GM23338 (cell line): Measurements from ENCODE around the gene DAAM1.

Source experiments
- CREB1 ChIP-seq: fragments of 250-450 bp; sonication (Bioruptor Pico); IDR thresholded peaks from 2 replicates; pipeline ENCODE4 v1.5.0; 2020; ENCODE audit warnings: low read depth, mild to moderate bottlenecking, moderate library complexity
- CTCF ChIP-seq, 2 experiments: fragments of 200-600 bp in 1 of 2; sonication (generic) in 1 of 2; conservative IDR thresholded peaks; 2 replicates each; pipeline versions ENCODE4 v1.5.1 to v1.6.1; 2016 to 2017; ENCODE audit warnings: antibody characterized with exemption in 2 of 2, low read depth in 2 of 2, mild to moderate bottlenecking in 2 of 2, moderate library complexity in 1 of 2
- ETS1 ChIP-seq: IDR thresholded peaks from 2 replicates; pipeline ENCODE4 v1.6.1; 2016; ENCODE audit warnings: antibody characterized with exemption
- EZH2 ChIP-seq: fragments of 200-600 bp; sonication (generic); IDR thresholded peaks from one replicate; pipeline ENCODE4 v1.8.0; 2017; ENCODE audit warnings: antibody characterized with exemption, mild to moderate bottlenecking, low read depth; ENCODE audit not compliant: unreplicated experiment
- EZH2phosphoT487 ChIP-seq: fragments of 200-600 bp; sonication (generic); IDR thresholded peaks from one replicate; pipeline ENCODE4 v1.8.1; 2018; ENCODE audit warnings: antibody characterized with exemption; ENCODE audit not compliant: unreplicated experiment
- JUNB ChIP-seq: IDR thresholded peaks from one replicate; pipeline ENCODE4 v1.6.1; 2016; ENCODE audit warnings: antibody characterized with exemption; ENCODE audit not compliant: unreplicated experiment
- POLR2AphosphoS5 ChIP-seq: IDR thresholded peaks from 2 replicates; pipeline ENCODE4 v1.6.1; 2016; ENCODE audit warnings: antibody characterized with exemption, low read depth
- REST ChIP-seq: IDR thresholded peaks from one replicate; pipeline ENCODE4 v1.6.1; 2018; ENCODE audit warnings: antibody characterized with exemption; ENCODE audit not compliant: unreplicated experiment
- STAT1 ChIP-seq: IDR thresholded peaks from one replicate; pipeline ENCODE4 v1.6.1; 2016; ENCODE audit warnings: antibody characterized with exemption; ENCODE audit not compliant: unreplicated experiment
- ZNF114 ChIP-seq: fragments of 250-450 bp; sonication (Bioruptor Pico); IDR thresholded peaks from 2 replicates; pipeline ENCODE4 v1.5.0; 2020; ENCODE audit warnings: mild to moderate bottlenecking, moderate library complexity
- ZNF331 ChIP-seq: fragments of 250-450 bp; sonication (Bioruptor Pico); IDR thresholded peaks from 2 replicates; pipeline ENCODE4 v1.5.0; 2020; ENCODE audit warnings: low read depth, mild to moderate bottlenecking, moderate library complexity

GRCh38 chr14:59334253-59334652, 145.8 kb downstream of the DAAM1 start:
- no peak for TF ChIP-seq POLR2AphosphoS5
- no peak for TF ChIP-seq EZH2
- TF ChIP-seq CTCF (conservative IDR thresholded peaks at IDR 0.05; ENCODE audit: low read depth in 2 of 2) = no peak
- no peak for TF ChIP-seq CREB1 (CRISPR knock-in tag)
- TF ChIP-seq EZH2phosphoT487 = no peak
- TF ChIP-seq STAT1 = no peak
- TF ChIP-seq REST = no peak
- TF ChIP-seq JUNB = no peak
- no peak for TF ChIP-seq ETS1
- TF ChIP-seq ZNF114 (CRISPR knock-in tag) = no peak
- no peak for TF ChIP-seq ZNF331 (CRISPR knock-in tag)
